HG02763 (cell line): ENCODE data around the gene GDA.
"Not testable (repeated sequence)": the region's sequence is repeated elsewhere in the genome, so short reads cannot be mapped to it uniquely, and the experiment has no call there.

Experiments
- ATAC-seq: cut with Tn5 transposase; IDR thresholded peaks from one replicate; pipeline ENCODE4 v1.9.1; 2021; ENCODE audit warnings: mild to moderate bottlenecking, moderate library complexity; ENCODE audit not compliant: unreplicated experiment

GDA gene

GRCh38 chr9:72204062-72204461 lies 54.8 kb downstream of the GDA start:
- no peak for ATAC-seq

DNA sequence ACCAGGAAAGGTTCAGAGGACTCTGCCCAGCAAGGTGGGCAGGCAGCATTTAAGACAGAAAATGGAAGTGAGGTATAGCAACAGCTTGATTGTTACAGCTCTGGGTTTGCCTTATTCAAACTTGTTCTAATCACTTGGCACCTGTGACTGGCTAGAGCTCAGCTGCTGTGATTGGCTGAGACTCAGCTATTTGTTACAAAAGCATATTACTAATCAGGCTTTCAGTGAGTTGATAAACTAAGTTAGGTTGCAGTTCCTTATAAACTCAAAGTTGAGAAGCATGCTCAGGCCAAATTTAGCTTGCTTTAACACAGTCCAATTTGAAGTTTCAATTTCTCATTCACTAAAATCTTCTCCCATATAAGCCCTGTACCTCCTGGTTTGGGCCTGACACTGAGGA lies 56.3 kb downstream of the GDA start:
- ATAC-seq = peak; percentile 53

DNA sequence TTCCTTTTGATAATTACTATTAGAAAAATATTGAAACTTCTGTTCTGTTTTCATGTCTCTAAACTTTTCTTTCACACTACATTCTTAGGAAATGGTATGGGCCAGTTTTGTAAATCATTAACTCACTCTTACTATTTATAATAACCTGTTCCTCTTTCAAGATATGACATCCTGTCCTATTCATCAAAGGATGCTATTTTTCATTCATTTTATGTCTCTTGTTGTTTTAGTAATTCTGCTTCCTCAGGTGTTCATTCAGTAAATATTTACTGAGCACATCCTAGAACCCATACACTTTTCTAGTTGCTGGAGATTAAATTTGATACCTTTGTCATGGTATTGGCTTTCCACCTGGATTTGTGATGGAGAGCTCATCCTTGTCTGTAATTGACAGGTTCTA lies 58.0 kb downstream of the GDA start:
- ATAC-seq = peak; percentile 56

DNA sequence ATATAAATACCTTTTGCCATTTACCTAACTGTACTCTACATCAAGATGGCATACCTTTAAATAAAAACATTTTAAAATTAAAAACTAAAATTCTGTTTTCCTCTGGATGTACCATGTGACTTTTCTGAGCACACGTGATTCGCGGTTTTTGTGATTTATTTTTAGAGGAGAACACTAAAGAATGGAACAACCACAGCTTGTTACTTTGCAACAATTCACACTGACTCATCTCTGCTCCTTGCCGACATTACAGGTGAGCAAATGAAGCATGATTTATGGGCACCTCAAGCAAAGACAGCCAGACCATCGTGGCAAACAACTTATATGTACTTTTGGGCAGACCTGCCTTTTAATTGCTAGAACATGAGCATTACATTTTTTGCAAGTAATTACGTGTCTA lies 61.3 kb downstream of the GDA start:
- ATAC-seq = no peak

DNA sequence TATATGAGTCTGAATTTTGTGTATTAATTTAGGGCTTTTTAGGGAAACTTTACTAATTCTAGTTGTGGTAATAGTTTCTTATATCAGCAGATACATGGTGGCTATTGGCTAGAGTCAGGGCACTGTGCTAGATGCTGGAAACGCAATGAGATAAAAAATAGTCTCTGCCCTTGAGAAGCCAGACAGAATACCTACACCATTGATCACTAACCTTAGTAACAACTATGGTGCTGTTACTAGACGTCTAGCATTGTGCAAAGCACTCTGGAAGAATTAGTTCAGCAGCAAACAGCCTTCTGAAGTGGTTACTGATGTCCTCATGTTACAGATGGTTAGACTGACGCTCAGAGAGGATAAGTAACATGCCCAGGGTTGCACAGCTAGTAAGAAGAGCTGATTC lies 61.8 kb downstream of the GDA start:
- ATAC-seq = no peak

DNA sequence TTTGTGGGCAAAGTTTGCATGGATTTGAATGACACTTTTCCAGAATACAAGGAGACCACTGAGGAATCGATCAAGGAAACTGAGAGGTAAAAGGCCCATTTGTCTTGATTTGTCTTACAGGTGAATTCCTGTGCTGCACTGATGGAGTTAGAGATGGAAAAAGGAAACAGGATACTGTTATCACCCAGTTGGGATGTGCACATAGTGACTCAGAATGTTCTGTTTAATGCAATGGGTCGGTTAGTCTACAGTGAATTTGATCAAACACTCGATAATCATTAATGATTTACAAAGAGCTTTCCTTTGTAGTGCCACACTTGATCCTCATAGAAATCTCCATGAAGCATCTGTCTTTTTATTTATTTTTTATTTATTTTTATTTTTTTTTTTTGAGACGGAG lies 64.7 kb downstream of the GDA start:
- no peak for ATAC-seq

DNA sequence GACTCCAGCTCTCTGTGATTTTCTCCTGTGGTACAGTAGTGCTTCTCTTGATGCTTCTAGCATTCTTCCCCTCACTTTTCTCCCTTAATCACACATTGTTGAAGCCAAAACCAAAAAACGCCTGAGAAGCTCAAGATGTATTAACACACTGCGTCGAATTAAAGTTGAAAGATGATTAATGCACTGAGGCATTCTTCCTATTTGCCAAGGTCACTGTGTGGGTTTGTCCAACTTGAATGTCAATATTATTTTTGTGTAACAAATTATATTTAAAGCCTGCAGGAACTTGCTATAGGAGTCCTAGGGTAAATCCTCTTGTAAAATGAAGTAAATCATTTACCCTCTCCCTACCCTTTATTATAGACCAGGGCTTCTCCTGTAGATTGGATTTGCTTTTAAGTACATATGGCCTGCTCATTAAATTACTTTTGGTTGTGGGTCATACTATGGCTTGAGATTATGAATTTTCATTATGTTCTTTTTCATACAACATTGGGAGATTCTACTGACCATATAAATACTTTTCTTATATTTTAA lies 68.1 kb downstream of the GDA start:
- no peak for ATAC-seq

DNA sequence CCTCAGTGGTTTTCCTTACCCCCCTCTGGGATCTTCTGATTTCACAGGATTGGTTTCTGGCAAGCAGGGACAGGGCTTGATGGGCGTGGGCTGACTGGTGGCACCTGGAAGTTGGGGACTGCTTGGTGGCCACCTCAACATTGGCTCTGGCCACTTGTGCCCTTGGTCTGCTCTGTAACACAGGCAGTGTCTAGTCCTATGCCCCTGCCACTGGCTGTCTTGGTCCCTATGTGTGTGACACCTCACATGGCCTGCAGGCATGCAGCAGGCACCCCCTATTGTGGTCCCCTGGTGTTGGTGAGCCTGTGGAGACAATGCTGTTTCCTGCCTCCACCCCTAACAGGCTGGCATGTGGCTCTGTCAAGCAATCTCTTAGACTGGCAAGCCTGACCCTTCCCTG lies 71.3 kb downstream of the GDA start:
- no peak for ATAC-seq

- ATAC-seq = no peak
These were observed 77.0 kb downstream of the GDA start for GRCh38 chr9:72226146-72226812.

DNA sequence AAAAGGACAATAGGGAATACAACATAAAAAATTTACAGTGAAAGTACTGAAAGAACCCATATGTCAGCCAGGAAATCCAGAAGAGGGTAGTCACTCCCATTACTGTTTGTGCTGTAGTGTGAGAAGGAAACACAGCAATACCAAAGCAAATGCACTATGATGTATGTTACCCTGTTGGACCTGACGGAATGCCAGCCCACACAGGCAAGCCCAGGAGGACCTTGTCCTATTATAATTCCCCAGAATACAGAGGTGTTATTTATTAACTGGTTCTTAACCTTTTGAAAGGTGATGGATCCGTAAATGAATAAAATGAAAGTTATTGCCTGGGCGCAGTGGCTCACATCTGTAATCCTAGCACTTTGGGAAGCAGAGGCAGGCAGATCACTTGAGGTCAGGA lies 79.0 kb downstream of the GDA start:
- no peak for ATAC-seq

GRCh38 chr9:72232778-72233177 lies 83.5 kb downstream of the GDA start:
- ATAC-seq = no peak

DNA sequence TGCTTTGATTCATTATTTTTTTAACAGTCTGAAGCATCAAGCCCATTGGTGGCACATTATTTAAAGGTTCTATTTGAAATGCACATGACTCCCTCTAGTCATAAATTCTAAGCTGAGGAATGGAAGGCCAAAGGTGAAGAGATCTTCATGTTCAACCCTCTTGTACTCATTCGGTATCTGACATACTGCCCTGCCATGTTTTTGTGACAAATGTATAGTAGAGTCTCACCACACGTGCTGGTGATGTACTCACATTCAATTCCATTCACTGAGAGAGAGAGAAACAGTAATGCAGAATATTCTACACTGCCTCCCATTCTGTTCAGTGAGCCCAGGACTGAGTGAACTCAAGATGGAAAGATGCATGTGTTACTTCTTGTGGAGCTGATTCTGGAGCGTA lies 98.3 kb downstream of the GDA start:
- no peak for ATAC-seq

DNA sequence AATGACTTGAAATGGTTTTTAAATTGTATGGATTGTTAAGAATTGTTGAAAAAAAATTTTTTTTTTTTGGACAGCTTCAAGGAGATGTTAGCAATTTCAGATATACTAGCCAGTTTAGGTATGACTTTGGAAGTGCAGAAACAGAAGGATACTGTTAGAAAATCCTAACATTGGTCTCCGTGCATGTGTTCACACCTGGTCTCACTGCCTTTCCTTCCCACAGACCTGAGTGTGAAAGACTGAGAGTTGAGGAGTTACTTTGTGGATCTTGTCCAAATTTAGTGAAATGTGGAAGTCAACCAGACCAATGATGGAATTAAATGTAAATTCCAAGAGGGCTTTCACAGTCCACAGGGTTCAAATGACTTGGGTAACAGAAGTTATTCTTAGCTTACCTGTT lies 102.3 kb downstream of the GDA start:
- ATAC-seq = no peak

DNA sequence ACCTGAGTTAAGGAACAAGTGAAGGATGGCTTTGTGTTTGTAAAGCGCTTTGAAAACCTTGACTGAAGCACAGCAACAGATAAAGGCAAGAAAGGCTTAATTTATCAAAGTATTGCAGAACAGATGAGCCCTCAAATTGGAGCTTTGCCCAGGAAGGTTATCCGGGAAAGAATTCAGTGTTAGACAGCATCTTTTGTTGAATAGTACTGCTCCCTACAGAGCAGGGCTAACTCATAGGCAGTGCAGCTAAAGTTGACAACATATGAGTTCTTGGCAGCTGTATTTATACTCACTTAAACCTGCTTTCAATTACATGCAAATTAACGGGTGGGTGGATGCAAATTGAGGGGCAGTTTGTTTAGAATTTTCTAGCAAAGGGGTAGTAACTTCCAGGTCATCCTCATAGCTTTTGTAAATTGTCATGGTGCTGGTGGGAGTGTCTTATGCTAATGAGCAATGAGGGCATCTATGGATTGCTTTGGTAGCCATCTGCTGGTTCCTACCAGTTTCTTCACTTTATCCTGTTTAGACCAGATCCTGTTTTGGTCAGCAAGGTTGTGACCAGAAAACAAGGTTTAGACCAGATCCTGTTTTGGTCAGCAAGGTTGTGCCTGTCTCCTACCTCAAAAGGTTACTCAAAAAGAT lies 105.8 kb downstream of the GDA start:
- no peak for ATAC-seq

GRCh38 chr9:72255569-72255968 lies 106.3 kb downstream of the GDA start:
- no peak for ATAC-seq

DNA sequence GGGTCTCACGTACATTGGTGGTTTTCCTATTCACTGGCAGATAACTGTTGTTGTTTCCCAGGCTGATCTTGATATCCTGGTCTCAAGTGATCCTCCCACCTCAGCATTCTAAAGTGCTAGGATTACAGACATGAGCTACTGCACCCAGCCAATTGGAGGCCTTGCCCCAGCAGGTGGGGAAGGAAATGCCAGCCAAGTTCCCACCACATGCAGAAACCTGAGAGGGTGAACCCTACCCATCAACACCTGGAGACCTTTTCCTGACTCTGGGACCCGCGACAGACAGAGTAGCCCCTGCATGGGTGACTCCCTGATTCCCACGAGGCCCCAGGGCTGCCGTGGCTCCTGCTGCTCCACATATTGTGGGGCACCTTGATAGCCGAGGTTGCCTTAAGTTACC lies 107.7 kb downstream of the GDA start:
- ATAC-seq = no peak

GRCh38 chr9:72257814-72258213 lies 108.6 kb downstream of the GDA start:
- ATAC-seq = no peak

DNA sequence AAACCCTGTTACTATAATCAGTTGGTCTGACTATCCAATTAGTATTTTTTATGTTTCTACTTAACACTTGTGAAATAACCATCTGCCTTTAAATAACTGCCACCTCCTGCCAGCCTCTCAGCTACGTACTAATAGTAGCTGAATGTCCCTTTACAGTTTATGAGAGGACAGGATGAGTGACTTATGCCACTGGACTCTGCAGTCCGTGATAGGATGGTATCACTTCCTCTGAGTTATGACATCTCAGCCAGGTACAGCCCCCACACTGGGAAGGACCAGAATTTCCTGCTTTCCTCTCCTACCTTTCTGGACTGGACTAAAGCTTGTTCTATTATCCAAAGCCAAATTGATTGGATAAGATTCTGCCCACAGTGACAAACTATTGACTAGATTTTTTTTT lies 112.8 kb downstream of the GDA start:
- no peak for ATAC-seq

GRCh38 chr9:72263572-72263971 lies 114.3 kb downstream of the GDA start:
- ATAC-seq = no peak

DNA sequence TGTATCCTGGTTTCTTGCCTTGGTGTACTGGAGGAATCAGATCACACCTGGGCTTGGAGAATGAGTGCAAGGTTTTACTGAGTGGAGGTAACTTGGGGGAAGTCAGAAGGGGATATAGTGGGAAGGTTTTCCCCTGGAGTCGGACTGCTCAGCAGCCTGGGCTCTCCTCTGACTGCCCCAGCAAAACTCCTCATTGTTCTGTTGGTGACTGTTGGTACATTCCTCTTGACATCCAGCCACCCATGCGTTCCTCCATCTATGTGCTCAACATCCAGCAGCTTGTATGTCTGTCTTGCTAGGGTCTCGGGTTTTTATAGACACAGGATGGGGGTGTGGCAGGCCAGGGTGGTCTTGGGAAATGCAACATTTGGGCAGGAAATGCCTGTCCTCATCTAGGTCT lies 119.7 kb downstream of the GDA start:
- ATAC-seq = no peak

GRCh38 chr9:72270359-72270758 lies 121.1 kb downstream of the GDA start:
- not testable (repeated sequence) for ATAC-seq

DNA sequence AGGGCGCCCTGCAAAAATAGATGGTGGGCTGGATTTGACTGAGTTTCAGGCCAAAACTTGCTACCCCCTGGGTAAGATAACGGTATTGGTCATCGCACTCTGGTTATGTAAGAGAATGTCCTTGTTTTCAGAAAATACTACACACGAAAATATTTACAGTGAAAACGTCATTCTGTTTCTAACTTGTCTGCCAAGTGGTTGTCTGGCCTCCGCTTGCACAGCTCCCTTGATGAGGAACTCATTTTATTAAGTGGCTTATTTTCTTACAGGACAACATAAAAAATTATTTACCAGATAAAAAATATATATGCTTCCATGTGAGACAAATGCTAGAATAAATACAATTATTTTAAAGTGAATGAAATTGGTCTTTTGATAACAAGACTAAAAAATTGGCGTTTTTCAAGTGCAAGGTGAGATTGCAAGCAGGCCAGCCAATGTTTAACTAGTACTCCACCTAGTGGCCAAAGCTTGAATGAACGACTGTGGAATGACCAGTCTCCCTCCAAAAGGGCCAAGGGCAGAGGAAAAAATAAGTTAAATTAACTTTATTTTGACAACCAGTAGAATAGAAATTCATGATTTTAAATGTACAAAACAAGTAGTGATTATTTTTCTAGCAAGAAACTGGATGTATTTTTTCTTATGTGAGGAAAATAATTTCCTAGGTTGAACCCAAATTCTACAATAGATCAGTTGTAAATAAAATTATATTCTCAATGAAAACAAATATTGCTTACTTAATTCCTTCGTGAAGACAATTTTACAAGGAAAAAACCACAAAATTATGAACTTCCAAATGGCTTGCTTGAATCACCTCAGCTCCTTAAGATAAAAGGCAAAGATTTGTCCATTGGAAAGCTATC lies 122.6 kb downstream of the GDA start:
- no peak for ATAC-seq
